NCI-H2029 treated with DMSO at 0.1 percent for 48 hours (cell line): Measurements from ENCODE around the gene TECTA.

Experiments
- DNase-seq: peaks from one replicate; lab custom pipeline; 2025; lab: John Stamatoyannopoulos, UW

Gene TECTA, protein sequence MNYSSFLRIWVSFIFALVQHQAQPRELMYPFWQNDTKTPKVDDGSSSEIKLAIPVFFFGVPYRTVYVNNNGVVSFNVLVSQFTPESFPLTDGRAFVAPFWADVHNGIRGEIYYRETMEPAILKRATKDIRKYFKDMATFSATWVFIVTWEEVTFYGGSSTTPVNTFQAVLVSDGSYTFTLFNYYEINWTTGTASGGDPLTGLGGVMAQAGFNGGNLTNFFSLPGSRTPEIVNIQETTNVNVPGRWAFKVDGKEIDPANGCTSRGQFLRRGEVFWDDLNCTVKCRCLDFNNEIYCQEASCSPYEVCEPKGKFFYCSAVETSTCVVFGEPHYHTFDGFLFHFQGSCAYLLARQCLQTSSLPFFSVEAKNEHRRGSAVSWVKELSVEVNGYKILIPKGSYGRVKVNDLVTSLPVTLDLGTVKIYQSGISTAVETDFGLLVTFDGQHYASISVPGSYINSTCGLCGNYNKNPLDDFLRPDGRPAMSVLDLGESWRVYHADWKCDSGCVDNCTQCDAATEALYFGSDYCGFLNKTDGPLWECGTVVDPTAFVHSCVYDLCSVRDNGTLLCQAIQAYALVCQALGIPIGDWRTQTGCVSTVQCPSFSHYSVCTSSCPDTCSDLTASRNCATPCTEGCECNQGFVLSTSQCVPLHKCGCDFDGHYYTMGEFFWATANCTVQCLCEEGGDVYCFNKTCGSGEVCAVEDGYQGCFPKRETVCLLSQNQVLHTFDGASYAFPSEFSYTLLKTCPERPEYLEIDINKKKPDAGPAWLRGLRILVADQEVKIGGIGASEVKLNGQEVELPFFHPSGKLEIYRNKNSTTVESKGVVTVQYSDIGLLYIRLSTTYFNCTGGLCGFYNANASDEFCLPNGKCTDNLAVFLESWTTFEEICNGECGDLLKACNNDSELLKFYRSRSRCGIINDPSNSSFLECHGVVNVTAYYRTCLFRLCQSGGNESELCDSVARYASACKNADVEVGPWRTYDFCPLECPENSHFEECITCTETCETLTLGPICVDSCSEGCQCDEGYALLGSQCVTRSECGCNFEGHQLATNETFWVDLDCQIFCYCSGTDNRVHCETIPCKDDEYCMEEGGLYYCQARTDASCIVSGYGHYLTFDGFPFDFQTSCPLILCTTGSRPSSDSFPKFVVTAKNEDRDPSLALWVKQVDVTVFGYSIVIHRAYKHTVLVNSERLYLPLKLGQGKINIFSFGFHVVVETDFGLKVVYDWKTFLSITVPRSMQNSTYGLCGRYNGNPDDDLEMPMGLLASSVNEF (N-terminal part only)

DNA sequence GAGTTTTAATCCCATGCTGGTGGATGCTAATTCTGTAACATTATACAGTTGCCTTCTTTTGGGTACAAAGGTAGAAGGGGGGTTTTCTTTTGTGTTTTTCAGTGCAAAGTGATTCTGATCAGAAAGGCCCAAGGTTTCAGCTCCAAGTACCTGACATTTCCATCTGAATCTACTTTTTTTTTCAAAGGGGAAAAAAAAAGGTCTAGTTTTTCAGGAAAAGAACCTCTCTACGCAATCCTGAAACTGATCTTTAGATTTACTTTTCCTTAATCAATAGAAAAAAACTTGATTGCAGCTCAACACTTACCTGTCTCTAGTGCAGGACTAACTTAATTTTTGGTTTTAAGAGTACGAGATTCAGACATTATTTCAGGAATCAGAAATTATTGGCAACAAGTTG is at the start of gene TECTA:
TSS of gene TECTA (plus strand) at position 301 of the 400 bp plus-strand sequence. CDS start 1,423 bp downstream, outside the sequence.
- no peak for DNase-seq

DNA sequence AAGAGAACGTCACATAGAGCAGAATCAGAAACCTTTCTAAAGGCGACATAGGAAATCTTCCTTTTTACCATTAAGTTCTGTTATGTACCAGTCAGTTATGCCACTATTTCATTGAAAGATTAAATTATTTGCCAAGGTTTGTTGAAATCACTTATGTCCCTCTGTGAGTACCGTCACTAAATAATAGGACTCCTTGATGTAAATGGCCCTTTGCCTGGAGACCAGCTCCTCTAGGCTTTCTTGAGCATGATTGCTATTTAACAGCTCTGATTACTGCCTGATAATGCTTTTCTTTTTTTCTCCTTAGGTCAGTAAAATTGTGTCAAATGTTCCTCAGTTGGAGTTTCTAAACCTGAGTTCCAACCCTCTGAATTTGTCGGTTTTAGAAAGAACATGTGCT is 47.8 kb upstream of the TECTA start:
- DNase-seq = no peak

DNA sequence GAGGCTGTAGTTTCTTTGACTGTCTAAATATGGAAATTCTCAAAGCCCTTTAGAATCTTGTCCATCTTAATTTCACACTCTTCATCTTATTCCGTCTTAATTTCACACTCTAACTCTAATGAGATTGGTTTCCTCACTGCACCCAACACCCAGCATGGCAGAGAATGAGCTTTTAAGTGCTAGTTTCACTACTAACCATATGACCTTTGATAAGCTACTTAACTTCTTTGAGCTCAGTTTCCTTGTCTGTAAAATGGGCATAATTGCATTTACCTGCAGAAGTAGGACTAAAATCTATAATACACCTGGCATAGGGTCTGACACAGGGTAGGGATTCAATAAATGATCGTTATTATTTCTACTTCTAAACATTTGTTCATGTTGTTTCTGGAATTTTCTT is 46.8 kb upstream of the TECTA start:
- DNase-seq = no peak

DNA sequence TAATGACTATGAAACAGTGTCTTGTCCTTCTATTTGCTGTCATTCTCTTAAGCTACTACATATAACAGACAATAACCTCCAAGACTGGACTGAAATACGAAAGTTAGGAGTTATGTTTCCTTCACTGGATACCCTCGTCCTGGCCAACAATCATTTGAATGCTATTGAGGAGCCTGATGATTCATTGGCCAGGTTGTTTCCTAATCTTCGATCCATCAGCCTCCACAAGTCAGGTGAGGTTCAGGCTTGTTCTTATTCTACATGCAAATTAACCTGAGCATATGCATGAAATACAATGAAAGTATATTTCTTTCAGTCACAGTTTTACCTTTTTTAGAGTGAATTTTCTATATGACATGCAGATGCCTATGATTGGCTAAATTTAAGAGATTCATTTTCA is 46.0 kb upstream of the TECTA start:
- DNase-seq = no peak

DNA sequence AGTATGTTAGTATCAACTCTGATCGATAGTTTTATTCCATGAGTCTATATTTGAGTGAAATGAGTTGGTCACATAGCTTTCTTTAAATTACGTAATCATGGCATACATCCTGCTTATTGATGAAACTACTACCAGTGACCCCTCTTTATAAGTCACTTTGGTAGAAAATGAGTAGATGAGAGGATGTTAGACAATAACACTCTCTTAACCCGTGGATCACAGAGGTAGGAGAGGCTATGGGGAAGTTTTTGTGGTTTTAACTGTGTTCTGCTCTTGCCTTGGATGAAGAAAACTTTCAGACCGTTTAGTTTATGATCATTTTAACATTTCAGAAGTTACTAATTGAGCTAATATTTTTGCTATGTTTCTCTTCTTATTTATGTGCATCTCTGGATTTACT is 43.1 kb upstream of the TECTA start:
- no peak for DNase-seq

DNA sequence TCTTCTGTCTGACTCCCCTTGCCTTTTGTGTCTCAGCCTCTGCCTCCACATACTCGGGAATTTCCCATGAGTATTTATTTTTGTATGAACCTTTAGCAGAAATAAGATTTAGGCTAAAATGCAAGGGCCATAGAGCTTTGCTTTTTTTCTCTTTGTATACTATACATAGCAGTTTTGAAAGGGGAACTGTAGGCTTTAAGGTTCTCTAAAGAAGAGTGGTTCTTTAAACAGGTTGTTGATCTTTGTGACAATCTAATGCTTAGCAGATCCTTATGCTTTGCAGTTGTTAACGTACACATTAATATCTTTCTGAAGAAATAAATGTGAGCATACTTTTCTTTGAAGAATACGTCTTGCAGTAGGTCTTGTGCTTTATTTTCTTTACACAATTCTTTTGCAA is 42.1 kb upstream of the TECTA start:
- no peak for DNase-seq

DNA sequence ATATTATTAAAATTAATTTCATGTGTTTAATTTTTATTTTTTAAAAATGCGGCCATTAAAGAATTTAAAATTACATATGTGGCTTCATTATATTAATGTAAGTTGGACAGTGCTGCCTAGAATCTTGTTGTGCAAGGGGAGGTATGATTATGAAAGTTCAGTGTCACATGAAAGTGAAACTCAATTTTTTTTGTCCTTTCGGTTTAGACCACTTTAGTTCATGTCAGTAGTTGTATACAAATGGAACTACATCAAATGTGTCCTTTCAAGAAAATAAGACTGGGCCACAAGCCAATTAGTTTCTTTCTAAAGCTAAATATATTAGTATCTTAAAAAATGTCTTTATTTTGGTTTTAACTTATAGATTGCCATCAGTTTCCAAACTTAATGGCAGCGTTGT is 41.4 kb upstream of the TECTA start:
- no peak for DNase-seq

DNA sequence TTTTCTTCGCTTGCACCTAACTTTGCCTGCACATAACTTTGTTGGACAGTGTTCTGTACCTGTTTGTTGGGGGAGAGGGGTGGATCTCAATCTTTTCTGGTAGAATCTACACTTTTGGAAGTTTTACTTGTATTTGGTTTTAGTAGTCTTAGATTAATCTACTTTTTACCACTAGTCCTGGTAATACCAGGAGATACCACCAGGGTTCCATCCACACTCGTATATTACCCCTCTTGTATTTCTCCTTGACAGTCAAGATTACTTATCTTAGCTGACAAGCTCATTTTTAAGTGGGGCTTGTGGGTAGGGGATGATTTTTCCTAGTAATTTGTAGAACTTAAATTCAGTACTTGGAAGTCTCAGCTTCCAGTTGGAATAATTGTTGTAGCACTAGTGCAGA is 37.3 kb upstream of the TECTA start:
- DNase-seq = no peak

DNA sequence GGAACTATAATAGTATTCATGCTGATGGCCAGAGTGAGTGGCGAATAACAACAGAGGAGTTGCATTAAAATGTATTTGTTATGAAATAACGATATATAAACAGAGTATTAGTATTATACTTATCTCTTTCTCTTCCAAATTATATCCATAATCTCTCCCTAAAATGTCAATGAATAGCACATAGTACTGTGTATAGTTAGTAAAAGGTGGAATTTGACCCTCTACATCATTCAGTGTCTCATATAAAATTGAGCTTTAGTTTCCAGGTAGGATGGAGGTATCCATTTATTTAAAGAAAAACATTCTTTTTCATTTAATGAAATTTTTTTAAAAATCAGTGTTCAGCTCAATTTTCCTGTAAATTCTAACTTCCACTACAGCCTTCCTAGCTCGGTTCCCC is 34.4 kb upstream of the TECTA start:
- DNase-seq = no peak

DNA sequence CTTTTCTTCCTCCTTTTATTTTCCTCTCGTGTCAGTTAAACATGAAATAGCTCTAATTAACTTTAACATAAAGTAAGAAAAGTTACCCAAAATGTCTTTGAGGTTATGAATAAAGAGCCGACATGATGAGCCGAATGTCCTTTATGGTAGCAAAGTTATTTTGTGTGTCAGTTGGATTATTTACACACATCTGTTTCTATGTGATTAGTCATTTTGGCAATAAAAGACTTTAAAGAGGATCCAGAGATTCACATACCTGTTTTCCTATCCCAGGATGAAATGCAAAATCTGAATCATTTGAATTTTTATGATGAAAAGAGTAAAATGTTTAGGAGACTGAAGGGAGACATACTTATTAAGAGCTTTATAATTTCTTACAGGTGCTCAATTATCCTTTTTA is 34.0 kb upstream of the TECTA start:
- no peak for DNase-seq

DNA sequence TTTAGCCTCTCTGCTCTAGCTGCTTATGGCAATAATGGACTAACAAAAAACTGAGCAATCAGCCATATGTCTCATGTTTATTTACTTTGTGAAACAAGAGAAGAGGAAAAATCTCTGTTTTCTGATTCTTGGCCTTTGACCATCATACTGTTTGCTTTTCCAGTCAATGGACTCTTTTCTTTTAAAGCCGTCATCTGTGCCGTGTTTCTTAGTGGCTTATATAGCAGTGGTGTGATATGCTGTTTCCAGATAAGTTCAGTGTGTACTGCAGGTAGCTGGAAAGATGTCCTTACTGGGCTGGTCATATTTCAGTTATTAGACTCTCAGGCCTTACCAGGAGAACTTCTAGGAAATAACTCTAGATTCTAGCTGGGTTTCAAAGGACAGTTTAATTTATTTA is 33.6 kb upstream of the TECTA start:
- DNase-seq = peak; percentile 80

DNA sequence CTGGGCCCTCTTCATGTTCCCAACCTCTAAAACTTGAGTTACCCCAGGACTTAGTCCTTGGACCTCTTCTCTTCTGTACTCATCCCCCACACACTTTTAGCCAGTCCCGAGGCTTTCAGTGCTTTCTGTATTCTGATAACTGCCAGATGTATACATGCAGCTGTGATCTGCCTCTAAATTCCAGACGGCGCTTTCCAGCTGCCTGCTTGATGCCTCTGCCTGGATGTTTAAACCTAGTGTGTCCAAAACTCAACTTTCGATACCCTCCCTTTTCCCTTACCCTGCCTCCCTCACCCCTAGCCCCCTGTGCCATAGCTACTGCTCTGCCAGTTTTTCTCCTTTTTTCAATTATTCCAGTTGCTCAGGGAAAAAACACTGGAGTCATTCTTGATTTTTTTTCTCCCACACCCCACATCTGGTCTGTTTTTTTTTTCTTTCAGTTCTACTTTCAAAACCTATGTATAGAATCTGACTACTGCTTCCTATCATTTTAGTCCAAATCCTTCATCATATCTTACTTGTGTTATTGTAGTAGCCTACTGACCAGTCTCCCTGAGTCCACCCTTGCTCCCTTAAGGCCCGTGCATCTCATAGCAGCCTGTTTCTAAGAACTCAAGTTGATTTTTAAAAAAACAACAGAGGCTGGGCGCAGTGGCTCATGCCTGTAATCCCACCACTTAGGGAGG is 32.9 kb upstream of the TECTA start:
- DNase-seq = no peak

DNA sequence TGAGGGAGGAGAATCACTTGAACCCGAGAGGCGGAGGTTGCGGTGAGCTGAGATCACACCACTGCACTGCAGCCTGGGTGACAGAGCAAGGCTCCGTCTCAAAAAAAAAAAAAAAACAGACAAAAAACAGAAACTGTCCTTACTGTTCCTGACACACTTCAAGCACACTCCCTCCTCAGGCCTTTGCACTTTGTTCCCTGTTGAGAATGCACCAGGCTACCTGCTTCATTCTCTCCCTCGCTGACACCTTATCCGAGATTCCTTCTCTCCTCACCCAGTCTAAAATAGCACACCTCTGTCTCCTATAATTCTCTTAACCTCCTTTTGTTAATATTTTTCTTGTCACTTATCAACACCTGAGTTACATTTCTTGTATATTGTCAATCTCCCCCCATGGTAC is 32.3 kb upstream of the TECTA start:
- no peak for DNase-seq

DNA sequence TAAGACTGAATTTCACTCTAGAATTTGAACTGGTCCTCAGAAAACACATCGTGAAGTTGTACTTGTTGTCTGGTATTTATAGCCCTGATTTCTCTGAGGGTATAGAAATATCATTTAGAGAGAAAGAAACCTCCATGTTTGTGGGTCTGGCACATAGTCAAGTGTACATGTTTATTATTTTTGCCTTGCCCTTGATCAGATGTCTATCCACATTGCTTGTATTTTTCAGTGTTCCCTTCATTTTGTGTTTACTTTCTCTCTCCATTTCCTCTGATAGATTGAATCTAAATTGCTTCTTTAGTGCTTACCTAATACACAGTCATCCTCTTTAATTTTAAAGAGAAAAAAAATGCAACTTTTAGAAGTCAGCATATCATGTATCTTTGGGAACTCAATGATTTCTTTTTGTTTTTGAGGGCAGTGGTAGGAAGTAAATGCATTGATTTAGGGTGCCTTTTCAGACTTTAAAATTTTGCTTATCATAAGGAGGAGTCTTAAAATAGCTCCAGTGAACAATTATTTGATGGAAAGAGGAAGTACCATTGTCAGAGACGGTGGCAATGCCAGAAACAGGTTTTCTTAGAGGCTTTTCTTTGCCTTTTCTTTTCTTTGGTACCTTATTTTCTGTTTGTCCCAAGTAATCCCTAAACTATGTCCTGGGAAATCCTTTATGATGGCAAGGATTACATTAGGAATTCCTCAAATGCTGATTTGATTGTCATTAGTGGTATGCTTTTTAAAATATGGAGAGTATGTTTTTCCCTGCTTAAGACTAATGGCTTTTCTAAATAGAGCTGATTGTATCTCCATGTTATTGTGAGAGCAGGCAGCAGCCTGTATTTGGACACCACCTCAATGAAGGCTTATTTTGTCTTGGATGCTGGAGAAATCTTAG is 29.8 kb upstream of the TECTA start:
- no peak for DNase-seq

DNA sequence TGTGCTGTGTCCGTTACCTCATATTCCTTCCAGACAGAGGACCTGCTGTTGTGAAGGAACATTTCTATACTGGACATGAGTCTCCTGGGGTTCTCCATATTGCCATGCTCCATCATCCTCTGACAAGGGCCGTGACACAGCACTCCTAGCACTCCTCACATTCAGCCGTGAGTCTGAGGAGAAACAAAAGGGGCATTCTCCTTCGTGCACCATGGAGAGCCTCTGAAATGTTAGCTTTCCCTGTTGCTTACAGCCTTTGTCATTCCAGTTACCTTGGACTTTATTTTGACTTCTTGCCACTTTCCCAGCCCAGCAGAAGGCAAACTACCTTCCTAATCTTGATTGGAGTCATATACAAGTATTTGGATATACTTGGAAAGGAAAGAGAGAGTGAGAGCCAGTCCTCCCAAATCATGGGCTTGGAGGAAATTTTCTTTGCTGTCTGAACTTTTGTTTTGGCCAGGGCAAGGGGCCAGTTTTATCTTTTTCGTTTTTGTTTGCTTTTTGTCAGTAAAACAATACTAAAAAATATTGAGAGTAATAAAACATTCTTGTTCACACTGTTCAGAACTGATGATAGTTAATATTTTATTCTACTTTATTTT is 29.1 kb upstream of the TECTA start:
- DNase-seq = no peak

DNA sequence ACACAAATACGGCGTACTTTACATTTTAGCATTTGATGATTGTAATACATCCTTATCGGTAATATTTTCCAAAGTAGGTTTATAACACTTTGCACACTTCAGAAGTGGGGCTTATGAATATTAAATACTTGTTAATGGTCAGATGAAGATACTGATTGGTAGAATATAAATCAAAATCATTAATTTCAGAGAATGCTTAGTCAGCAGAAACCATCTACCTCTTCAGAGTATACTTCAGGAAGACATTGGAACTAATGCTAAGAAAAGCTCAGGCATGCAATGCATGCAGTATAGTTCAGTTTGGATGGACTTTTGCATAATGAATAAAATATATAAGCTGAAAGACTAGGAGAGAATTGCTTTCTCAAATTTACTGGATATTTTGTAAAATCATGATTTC is 19.7 kb upstream of the TECTA start:
- DNase-seq = no peak

DNA sequence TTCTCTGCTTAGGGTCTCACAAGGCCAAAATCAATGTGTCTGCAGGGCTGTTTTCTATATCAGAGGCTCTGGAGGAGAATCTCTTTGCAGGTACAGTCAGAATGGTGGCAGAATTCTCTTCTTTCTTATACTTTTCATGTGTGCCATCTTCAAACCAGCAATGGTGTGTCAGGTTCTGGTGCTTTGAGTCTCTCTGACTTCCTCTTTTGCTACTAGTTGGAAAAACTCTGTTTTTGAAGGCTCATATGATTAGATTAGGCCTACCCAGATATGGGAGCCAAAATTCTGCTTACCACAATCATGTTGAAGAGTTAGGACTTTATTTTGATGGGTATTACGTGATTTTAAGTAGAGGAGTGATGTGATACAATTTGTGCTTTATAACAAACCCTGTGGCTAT is 18.8 kb upstream of the TECTA start:
- DNase-seq = no peak

DNA sequence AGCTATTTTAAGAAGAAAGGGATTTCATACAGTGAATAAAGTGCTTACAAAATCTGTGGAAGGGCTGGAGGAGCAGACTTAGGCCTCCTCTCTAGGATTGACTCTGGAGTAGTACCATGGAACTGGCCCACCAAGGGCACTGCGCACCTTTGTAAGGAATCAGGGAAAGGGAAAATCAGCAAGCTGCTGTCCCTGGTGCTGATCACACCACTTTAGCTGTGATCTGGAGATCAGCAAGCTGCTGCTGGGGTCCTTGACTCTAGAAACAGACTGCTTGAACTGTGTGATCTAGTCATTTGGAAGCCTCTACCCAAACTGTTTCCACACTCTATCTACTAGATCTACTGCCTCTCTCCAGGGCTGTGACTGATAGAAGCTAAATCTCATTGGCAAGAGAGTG is 18.4 kb upstream of the TECTA start:
- DNase-seq = no peak

DNA sequence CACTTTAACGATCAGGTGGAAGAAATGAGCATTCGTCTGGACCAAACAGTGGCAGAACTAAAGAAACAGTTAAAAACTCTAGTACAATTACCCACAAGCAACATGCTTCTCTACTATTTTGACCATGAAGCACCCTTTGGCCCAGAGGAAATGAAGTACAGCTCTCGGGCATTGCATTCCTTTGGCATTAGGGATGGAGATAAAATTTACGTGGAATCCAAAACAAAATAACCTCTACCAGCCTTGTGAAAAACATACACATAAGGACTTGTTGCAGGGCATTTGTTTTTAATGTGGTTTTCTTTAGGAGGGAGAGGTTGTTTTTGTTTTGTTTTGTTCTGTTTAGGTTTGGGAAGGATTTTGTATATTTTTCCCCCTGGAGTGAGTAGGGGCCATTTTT is 14.2 kb upstream of the TECTA start:
- DNase-seq = no peak

DNA sequence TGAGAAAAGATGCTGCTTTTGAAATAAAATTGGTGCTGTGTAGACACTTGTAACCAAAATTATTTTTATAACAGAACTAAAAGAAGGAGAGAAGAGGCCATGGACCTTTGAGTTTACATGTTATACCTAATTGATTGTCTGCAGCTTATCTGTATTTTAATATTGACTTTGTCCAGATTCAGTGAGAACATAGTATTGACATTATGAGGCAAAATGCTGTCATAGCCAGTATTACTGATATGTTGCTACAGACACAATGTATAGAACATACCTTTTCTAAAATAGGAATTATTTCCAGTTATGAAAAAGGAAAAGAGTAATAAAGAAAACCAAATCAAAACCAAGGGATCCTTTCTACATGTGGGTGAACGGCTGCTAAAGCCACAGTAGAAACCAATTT is 11.5 kb upstream of the TECTA start:
- DNase-seq = no peak
